Stomach (tissue), 9 donors: ENCODE data around the gene EIF2B1. TPM values are rescaled to one million over a fixed set of nuclear protein-coding genes. Genes with fewer than 3 reads are reported as not detected.
"Not testable (repeated sequence)": the region's sequence is repeated elsewhere in the genome, so short reads cannot be mapped to it uniquely, and the experiment has no call there.

Experiments
- DNase-seq, 2 donors: peaks; one replicate each; pipeline versions ENCODE4 v3.0.0 to v3.0.0-alpha.2; 2013 to 2019
- H3K27ac ChIP-seq, 5 donors: fragments of 200-600 bp in 4 of 5; sonication (generic) in 4 of 5; one replicate each; pipeline ENCODE4 v1.5.1; 2013 to 2019; ENCODE audit warnings: mild to moderate bottlenecking in 1 of 5, moderate library complexity in 1 of 5
- H3K27me3 ChIP-seq, 3 donors: fragments of 200-600 bp; sonication (generic); one replicate each; pipeline ENCODE4 v1.5.1; 2017 to 2019; ENCODE audit warnings: mixed run types in 1 of 3
- H3K36me3 ChIP-seq, 4 donors: fragments of 200-600 bp; sonication (generic); 1 replicate in 3 of 4; 2 replicates in 1 of 4; pipeline ENCODE4 v1.5.1; 2016 to 2019
- H3K4me1 ChIP-seq, 4 donors: fragments of 200-600 bp; sonication (generic); one replicate each; pipeline ENCODE4 v1.5.1; 2016 to 2019
- H3K4me3 ChIP-seq, 4 donors: fragments of 200-600 bp; sonication (generic) in 3 of 4; one replicate each; pipeline ENCODE4 v1.5.1; 2016 to 2019; ENCODE audit warnings: mild to moderate bottlenecking in 1 of 4
- H3K9me3 ChIP-seq, 4 donors: fragments of 200-600 bp; sonication (generic); one replicate each; pipeline ENCODE4 v1.5.1; 2016 to 2019
- CTCF ChIP-seq, 7 experiments: fragments of 450-650 bp in 4 of 7; fragments of 200-600 bp in 3 of 7; sonication (generic) in 3 of 7; IDR thresholded peaks; one replicate each; pipeline ENCODE4 v1.5.1; 2016 to 2019; ENCODE audit warnings: antibody characterized with exemption in 7 of 7, control low read depth in 2 of 7, mild to moderate bottlenecking in 1 of 7
- EP300 ChIP-seq: sonication (generic); formaldehyde crosslinking; IDR thresholded peaks from one replicate; pipeline ENCODE4 v1.6.1; 2017; ENCODE audit warnings: antibody characterized with exemption
- POLR2A ChIP-seq, 4 donors: fragments of 450-650 bp; IDR thresholded peaks; one replicate each; pipeline ENCODE4 v1.6.1; 2016; ENCODE audit warnings: antibody characterized with exemption in 4 of 4, control low read depth in 2 of 4, mild to moderate bottlenecking in 1 of 4, moderate library complexity in 1 of 4
- POLR2AphosphoS5 ChIP-seq, 3 donors: sonication (generic); formaldehyde crosslinking; IDR thresholded peaks; one replicate each; pipeline ENCODE4 v1.6.1; 2016; ENCODE audit warnings: antibody characterized with exemption in 3 of 3
- WGBS, 5 donors: extraction: QIAGEN DNeasy Blood & Tissue Kit in 3 of 5; methylation state at CpG; one replicate each; pipeline versions ENCODE4 v1.1.5 to v1.1.7; 2013 to 2018; 5-methylcytosine and 5-hydroxymethylcytosine counted together
- intact Hi-C: fragments of 100-400 bp; cut with DNase I; formaldehyde crosslinking; loops from one replicate; pipeline ENCODE4 v1.15.1; 2023; ENCODE audit warnings: low total_unique reads
- polyA plus RNA-seq, 3 donors: library from polyadenylated mRNA; stranded (reverse); fragments of 200-250 nt; gene quantifications; one replicate each; pipeline ENCODE4 v1.2.3, GENCODE V29; 2013
- total RNA-seq, 5 donors: library from RNA; depleted of rRNA; stranded (reverse); fragments of >200 nt; gene quantifications; one replicate each; pipeline versions ENCODE4 v1.1.0 to v1.2.3, GENCODE V29; 2014 to 2016
- donor health status: healthy with polysubstance abuse.
- donor health status: Bipolar disorder and iron deficiency.
- donor health status: healthy.

Gene EIF2B1
- total and polyA plus RNA-seq, 8 donors = 20.0 to 194 (median 39.6) TPM

GRCh38 chr12:123607756-123608155 lies 25.7 kb downstream of the EIF2B1 start:
- WGBS, 5 donors = 78 to 87% (median 85%) methylated on average over 4 of the region's 4 CpGs
- intact Hi-C loops = no loop called here

GRCh38 chr12:123603495-123603894 lies 30.0 kb downstream of the EIF2B1 start:
- Histone ChIP-seq H3K36me3 (peaks cover 21 to 56% (median 49%) of the 10 kb centered on the region in 4 donors), H3K4me1 (peaks cover 14 to 41% (median 30%) of the 10 kb centered on the region in 4 donors), H3K4me3 (peak overlapping the region in 1 of 4 donors; percentile 95)
- H3K27ac ChIP-seq, H3K27me3 ChIP-seq, DNase-seq, intact Hi-C loops, H3K9me3 ChIP-seq: not testable (repeated sequence)
- WGBS, 5 donors = 85 to 86% (median 85%) methylated on average over 11 of the region's 11 CpGs

More at GRCh38 chr12:123607756-123608155, 25.7 kb downstream of the EIF2B1 start:
- no peaks in the 10 kb centered on the region for H3K27me3 ChIP-seq
- H3K4me1 ChIP-seq = peaks cover 7 to 24% (median 13%) of the 10 kb centered on the region in 4 donors
- peaks cover 56 to 90% (median 84%) of the 10 kb centered on the region in 4 donors for H3K36me3 ChIP-seq
- no peaks in the 10 kb centered on the region for H3K9me3 ChIP-seq
- TF ChIP-seq CTCF (IDR thresholded peaks at IDR 0.05) = no peak
- no peak for TF ChIP-seq POLR2A (IDR thresholded peaks at IDR 0.05)
- TF ChIP-seq POLR2AphosphoS5 (IDR thresholded peaks at IDR 0.05) = no peak
- TF ChIP-seq EP300 = no peak
- no peak overlapping the region for H3K27ac ChIP-seq
- no peak for DNase-seq
- no peak overlapping the region for H3K4me3 ChIP-seq

- peak overlapping the region in 4 of 5 donors; percentile 88 to 93 (median 90) for H3K27ac ChIP-seq
- H3K4me3 ChIP-seq = peak overlapping the region; percentile 81 to 100 (median 98)
- H3K27me3 ChIP-seq = no peaks in the 10 kb centered on the region
- DNase-seq = peak in 1 of 2 donors; percentile 18
- H3K4me1 ChIP-seq = peaks cover 14 to 41% (median 30%) of the 10 kb centered on the region in 4 donors
- H3K9me3 ChIP-seq = no peaks in the 10 kb centered on the region
- WGBS, 5 donors = 5 to 10% (median 9%) methylated on average over 7 of the region's 7 CpGs
- peaks cover 15 to 56% (median 49%) of the 10 kb centered on the region in 4 donors for H3K36me3 ChIP-seq
- intact Hi-C loops = no loop called here
- no peak for TF ChIP-seq POLR2AphosphoS5 (IDR thresholded peaks at IDR 0.05)
- no peak for TF ChIP-seq CTCF (IDR thresholded peaks at IDR 0.05)
- no peak for TF ChIP-seq EP300
- no peak for TF ChIP-seq POLR2A (IDR thresholded peaks at IDR 0.05)
Observed at GRCh38 chr12:123602651-123603195, 30.8 kb downstream of the EIF2B1 start.

GRCh38 chr12:123601602-123602489 lies 31.6 kb downstream of the EIF2B1 start, which contains the start of gene DDX55:
DDX55 (plus strand) TSS chr12:123602099; CDS start chr12:123602149, 50 bp downstream.
- H3K27ac ChIP-seq = peak within 1 kb of the TSS; percentile 88 to 93 (median 90)
- DNase-seq = peak; percentile 87 to 95
- peaks cover 14 to 41% (median 30%) of the 10 kb centered on the region in 4 donors for H3K4me1 ChIP-seq
- H3K9me3 ChIP-seq = no peaks in the 10 kb centered on the region
- peak within 1 kb of the TSS; percentile 81 to 100 (median 98) for H3K4me3 ChIP-seq
- peaks cover 14 to 56% (median 49%) of the 10 kb centered on the region in 4 donors for H3K36me3 ChIP-seq
- intact Hi-C loops = no loop called here
- WGBS, 5 donors = 0 to 2% (median 1%) methylated on average over 25 to 81 of the region's 81 CpGs
- TF ChIP-seq POLR2AphosphoS5 (IDR thresholded peaks at IDR 0.05) (peak; percentile 73 to 96 (median 78)), POLR2A (IDR thresholded peaks at IDR 0.05) (peak in 1 of 4 donors; percentile 46), CTCF (IDR thresholded peaks at IDR 0.05) (peak in 3 of 7 experiments; percentile 21 to 73 (median 62)), EP300 (no peak)
- no peaks in the 10 kb centered on the region for H3K27me3 ChIP-seq
